NOMO-1 treated with dmso at 0.1 percent for 144 hours (cell line): ENCODE data around the gene ZNF276.
"Not testable (repeated sequence)": the region's sequence is repeated elsewhere in the genome, so short reads cannot be mapped to it uniquely, and the experiment has no call there.

Experiments used
- DNase-seq: peaks from one replicate; lab custom pipeline; 2025; ENCODE audit not compliant: unreplicated experiment; lab: John Stamatoyannopoulos, UW

Gene ZNF276, protein sequence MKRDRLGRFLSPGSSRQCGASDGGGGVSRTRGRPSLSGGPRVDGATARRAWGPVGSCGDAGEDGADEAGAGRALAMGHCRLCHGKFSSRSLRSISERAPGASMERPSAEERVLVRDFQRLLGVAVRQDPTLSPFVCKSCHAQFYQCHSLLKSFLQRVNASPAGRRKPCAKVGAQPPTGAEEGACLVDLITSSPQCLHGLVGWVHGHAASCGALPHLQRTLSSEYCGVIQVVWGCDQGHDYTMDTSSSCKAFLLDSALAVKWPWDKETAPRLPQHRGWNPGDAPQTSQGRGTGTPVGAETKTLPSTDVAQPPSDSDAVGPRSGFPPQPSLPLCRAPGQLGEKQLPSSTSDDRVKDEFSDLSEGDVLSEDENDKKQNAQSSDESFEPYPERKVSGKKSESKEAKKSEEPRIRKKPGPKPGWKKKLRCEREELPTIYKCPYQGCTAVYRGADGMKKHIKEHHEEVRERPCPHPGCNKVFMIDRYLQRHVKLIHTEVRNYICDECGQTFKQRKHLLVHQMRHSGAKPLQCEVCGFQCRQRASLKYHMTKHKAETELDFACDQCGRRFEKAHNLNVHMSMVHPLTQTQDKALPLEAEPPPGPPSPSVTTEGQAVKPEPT

DNA sequence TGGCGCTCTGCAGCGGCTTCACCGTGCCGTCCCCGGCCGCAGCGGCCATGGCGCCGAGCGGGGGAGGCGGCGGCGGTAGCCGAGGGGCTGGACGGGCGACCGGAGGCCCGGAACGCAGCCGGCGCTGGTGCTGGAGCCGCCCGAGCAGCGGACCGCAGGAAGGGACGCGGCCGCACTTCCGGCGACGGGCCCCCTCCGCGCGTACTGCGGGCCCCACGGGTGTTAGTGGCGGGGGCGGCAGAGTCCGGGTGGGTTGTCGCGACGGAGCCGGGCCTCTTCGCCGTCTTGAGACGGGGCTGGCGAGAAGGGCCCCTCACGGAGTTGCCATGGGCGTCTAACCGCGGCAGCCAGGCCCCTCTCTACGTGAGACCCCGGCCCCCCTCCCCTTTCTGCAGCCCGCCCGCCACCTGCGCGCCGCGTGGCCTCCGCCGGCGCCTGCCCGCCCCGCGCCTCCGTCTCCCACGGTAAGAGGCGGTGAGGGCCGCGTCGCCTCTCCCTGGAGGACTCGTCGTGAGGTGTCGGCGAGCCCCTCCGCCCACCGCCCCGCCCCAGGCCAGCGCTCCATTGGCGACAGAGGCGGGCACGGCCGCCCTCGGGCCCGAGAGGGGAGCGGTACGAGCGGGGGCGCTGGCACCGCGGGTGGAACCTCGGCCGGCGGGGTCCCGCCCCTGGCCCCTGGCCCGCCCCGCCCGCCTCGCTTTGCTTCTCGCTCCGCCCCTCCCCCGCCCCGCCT, at the start of gene ZNF276, which contains the start of gene VPS9D1:
Gene ZNF276 (plus strand): TSS at position 725 of the 733 bp plus-strand sequence. CDS start 104 bp downstream, outside the sequence.
Gene VPS9D1 (minus strand): TSS at position 86 of the 733 bp plus-strand sequence. CDS start 37 bp downstream, at position 49.
- DNase-seq = peak; percentile 65

DNA sequence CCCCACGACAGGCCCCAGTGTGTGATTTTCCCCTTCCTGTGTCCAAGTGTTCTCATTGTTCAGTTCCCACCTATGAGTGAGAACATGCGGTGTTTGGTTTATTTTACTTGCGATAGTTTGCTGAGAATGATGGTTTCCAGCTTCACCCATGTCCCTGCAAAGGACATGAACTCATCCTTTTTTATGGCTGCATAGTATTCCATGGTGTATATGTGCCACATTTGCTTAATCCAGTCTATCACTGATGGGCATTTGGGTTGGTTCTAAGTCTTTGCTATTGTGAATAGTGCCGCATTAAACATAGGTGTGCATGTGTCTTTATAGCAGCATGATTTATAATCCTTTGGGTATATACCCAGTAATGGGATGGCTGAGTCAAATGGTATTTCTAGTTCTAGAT, 49.8 kb upstream of the ZNF276 start:
- not testable (repeated sequence) for DNase-seq

DNA sequence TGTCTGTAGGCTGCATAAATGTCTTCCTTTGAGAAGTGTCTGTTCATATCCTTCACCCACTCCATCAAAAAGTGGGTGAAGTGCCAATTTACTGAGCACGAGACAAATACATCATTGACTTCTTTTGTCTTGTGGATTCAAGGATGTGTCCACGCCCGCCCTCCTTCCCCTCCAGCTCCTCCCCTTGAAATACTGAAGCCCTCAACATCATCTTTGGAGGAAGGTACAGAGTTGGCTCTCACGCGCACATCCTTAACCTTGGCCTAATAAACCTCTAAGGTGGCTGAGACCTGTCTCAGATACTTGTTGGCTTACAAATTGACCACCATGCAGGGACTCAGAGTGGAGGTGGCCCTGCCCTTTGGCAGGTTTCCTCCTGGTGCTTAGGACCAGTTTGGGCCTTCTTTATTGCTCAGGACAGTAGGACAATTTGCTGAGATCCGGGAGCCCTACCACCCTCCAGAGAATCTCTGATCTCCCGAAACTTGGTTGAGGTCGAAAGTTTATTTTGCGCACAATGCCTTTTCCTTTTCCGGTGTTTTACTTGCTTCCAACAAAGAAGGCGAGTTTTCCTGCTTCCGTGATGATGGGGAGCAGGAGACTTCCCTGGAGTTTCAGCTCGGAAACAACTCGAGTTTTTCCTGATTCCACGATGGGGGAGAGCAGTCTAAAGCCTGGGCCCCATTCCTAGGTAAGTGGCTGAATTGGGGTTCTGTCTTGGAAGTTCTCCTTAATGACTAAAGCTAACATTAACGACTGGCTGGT, 49.0 kb upstream of the ZNF276 start:
- DNase-seq = no peak

GRCh38 chr16:89678258-89678657, 43.1 kb upstream of the ZNF276 start:
- DNase-seq = no peak

DNA sequence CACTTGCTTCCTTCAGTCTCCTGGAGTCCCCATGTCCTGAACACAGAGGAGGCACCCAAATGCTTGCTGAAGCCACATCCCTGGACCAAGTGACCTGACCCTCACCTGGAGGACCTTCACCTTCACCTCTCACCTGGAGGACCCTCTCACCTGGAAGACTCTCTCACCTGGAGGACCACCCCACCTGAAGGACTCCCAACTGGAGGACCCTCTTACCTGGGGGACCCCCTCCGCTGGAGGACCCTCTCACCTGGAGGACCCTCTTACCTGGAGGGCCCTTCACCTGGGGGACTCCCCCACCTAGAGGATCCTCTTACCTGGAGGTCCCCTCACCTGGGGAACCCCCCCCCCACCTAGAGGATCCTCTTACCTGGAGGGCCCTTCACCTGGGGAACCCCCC, 35.4 kb upstream of the ZNF276 start:
- no peak for DNase-seq

DNA sequence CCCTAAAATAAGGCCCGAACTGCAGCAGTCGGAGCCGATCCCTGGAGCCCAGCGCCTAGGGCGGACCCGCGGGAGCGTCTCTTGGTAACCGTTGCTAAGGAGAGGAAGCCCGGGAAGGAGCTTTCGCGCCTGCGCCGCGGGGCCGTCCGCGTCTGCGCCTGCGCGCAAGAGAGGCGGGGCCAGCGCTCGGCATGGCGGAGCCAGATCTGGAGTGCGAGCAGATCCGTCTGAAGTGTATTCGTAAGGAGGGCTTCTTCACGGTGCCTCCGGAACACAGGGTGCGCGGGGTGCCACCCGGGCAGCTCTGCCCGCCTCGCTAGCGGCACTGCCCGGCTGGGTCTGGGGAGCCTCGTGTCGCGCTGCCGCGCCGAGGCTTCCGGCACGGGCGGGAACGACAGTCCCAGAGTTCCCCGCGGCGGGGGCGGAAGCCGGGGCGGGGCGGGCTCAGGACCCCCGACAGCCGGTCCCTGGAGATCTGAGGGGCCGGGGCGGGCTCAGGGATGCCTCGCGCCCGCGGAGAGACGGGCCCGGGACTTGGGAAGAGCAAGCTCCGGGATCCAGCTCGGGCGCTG, 34.7 kb upstream of the ZNF276 start, which contains the start of gene CDK10:
Gene CDK10 (plus strand): TSS at position 170 of the 572 bp plus-strand sequence. CDS start 22 bp downstream, at position 192.
- DNase-seq = peak; percentile 80

GRCh38 chr16:89687092-89687940, 34.0 kb upstream of the ZNF276 start:
- DNase-seq = no peak

DNA sequence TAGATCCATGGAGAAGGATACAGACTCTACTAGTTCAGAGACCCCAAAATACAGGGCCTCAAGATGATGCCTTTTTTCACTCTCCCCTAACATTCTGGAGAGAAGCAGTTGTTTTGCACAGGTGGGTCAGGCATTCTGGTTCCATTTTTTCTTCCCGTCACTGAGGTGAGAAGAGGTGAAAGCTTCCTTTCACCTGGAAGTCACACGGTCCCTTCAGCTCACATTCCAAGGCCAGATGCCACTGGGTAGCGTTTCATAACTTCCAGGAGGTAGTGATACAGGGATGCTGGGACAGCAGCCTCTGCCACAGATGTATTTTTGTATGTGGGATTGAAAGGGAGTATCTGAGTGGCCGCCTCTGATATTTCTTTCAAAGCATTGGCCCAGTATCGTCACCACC, 32.9 kb upstream of the ZNF276 start:
- no peak for DNase-seq

DNA sequence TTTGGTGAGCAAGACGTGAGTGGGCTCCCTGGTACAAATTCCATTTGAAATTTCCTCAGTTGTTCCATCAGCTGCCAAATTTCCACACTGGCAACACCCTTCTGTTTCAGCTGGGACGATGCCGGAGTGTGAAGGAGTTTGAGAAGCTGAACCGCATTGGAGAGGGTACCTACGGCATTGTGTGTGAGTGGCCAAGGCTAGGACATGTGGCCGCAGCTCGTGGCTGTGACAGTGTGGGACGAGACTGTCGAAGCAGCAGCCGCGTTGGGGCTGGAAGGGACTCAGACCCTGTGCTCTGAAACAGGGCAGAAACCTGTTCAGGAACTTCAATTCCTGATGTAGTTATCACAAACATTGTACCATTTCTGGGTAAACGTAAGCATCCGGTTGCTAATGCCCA, 32.2 kb upstream of the ZNF276 start:
- DNase-seq = no peak

GRCh38 chr16:89689621-89690020, 31.7 kb upstream of the ZNF276 start:
- not testable (repeated sequence) for DNase-seq

GRCh38 chr16:89690392-89690901, 30.9 kb upstream of the ZNF276 start:
- DNase-seq = no peak

GRCh38 chr16:89691231-89691985, 29.9 kb upstream of the ZNF276 start:
- no peak for DNase-seq

- no peak for DNase-seq
These were observed 29.3 kb upstream of the ZNF276 start for GRCh38 chr16:89691986-89692569.

DNA sequence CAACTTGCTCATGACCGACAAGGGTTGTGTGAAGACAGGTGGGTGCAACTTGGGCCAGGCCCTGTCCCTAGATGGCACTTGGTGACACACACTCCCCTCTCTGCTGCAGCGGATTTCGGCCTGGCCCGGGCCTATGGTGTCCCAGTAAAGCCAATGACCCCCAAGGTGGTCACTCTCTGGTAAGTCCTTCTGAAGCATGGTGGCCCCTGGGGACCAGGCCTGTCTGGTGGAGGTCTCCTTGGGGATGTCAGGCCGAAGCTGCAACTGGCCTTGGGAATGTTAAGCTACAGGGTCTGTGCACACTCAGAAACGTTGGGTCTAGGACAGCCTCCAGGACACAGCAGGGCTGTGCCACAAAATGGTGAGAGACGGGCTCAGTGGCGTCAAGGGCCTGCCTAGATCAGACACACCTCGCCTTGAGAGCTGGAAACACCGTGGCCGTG, 28.0 kb upstream of the ZNF276 start:
- no peak for DNase-seq

DNA sequence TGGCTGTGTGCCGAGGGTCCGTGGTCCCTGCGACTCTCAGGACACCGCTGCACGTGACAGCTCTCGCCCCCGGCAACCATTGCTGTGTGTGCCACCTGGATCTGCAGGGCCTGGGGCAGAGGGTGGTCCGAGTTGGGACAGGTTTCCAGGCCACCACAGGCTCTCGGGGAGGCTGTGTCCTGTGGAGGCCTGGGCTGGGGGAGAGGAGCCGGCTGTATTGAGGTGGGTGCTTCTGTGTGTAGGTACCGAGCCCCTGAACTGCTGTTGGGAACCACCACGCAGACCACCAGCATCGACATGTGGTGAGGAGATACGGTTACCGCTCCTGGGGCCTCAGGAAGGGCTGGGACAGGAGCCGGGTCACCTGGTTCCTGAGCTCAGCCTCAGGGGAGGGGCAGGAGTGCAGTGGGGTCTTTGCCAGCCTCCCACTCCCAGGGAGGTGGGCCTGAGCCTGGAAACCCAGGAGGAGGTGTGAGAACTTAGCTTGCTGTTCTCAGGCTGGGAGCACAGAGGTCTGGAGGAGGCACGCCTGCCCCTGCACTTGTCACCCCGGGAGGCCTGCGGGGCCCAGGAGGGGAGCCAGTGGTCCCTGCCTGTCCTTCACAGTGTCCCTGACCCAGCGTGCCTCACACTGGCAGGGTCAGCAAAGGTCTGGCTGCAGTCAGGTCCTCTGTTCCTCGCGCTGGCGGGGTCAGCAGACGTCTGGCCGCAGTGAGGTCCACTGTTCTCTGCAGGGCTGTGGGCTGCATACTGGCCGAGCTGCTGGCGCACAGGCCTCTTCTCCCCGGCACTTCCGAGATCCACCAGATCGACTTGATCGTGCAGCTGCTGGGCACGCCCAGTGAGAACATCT, 27.2 kb upstream of the ZNF276 start:
- DNase-seq = no peak

DNA sequence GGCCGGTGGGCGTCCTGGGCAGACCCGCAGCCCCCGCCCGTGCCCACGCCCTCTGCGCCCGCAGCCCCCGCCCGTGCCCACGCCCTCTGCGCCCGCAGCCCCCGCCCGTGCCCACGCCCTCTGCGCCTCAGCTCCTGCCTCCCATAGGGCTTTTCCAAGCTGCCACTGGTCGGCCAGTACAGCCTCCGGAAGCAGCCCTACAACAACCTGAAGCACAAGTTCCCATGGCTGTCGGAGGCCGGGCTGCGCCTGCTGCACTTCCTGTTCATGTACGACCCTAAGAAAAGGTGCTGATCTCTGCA, 26.6 kb upstream of the ZNF276 start:
- not testable (repeated sequence) for DNase-seq

GRCh38 chr16:89695086-89695874, 26.1 kb upstream of the ZNF276 start:
- DNase-seq = no peak
